Lung (tissue), 12 donors: ENCODE data around the gene TARBP2. TPM values are rescaled to one million over a fixed set of nuclear protein-coding genes. Genes with fewer than 3 reads are reported as not detected.

Experiments used
- ATAC-seq: fragments of 200-7000 bp; cut with Tn5 transposase; one replicate; pipeline ENCODE4 v1.9.1; 2020; ENCODE audit warnings: moderate number of reproducible peaks; ENCODE audit not compliant: insufficient read depth, low FRiP score
- DNase-seq, 3 donors: peaks; one replicate each; pipeline ENCODE4 v3.0.0-alpha.2; 2013 to 2017
- H3K27ac ChIP-seq, 2 donors: one replicate each; pipeline ENCODE4 v1.5.1; 2013; ENCODE audit warnings: mild to moderate bottlenecking in 2 of 2, moderate library complexity in 2 of 2, control low read depth in 1 of 2, inconsistent platforms in 1 of 2, low read depth in 1 of 2, low read length in 1 of 2
- H3K27me3 ChIP-seq, 3 donors: one replicate each; pipeline ENCODE4 v1.5.1; 2013; ENCODE audit warnings: low read length in 2 of 3; ENCODE audit not compliant: control insufficient read depth in 3 of 3, insufficient read depth in 3 of 3
- H3K36me3 ChIP-seq, 4 donors: one replicate each; pipeline ENCODE4 v1.5.1; 2013; ENCODE audit warnings: low read length in 4 of 4, mild to moderate bottlenecking in 1 of 4, moderate library complexity in 1 of 4; ENCODE audit not compliant: control insufficient read depth in 4 of 4, insufficient read depth in 4 of 4
- H3K4me1 ChIP-seq, 5 donors: one replicate each; pipeline ENCODE4 v1.5.1; 2013; ENCODE audit warnings: low read length in 5 of 5, mild to moderate bottlenecking in 2 of 5, moderate library complexity in 1 of 5; ENCODE audit not compliant: control insufficient read depth in 5 of 5, insufficient read depth in 5 of 5
- H3K4me3 ChIP-seq: one replicate; pipeline ENCODE4 v1.5.1; 2013; ENCODE audit warnings: mild to moderate bottlenecking, control low read depth, moderate library complexity
- H3K9ac ChIP-seq, 2 donors: one replicate each; pipeline ENCODE4 v1.5.1; 2013; ENCODE audit warnings: low read length in 2 of 2, control low read depth in 1 of 2; ENCODE audit not compliant: insufficient read depth in 1 of 2
- H3K9me3 ChIP-seq, 4 donors: one replicate each; pipeline ENCODE4 v1.5.1; 2013; ENCODE audit warnings: low read length in 3 of 4, mild to moderate bottlenecking in 1 of 4, moderate library complexity in 1 of 4; ENCODE audit not compliant: control insufficient read depth in 4 of 4, insufficient read depth in 3 of 4
- CTCF ChIP-seq: IDR thresholded peaks from 2 replicates; pipeline ENCODE4 v1.5.1; 2012; ENCODE audit warnings: mild to moderate bottlenecking; ENCODE audit errors: control extremely low read depth, extremely low read depth
- WGBS, 2 donors: extraction: QIAGEN DNeasy Blood & Tissue Kit; methylation state at CpG; one replicate each; pipeline ENCODE4 v1.1.7; 2013; 5-methylcytosine and 5-hydroxymethylcytosine counted together
- polyA plus RNA-seq, 2 donors: library from polyadenylated mRNA; stranded (reverse); fragments of 200-250 nt; gene quantifications; one replicate each; pipeline ENCODE4 v1.2.1, GENCODE V29; 2013
- total RNA-seq, 2 donors: library from RNA; depleted of rRNA in 1 of 2; stranded (reverse); fragments of >200 nt in 1 of 2; gene quantifications; one replicate each; pipeline ENCODE4 v1.2.1, GENCODE V29; 2014 to 2021
- donor health status: control.
- donor health status: control.
- donor health status: Bipolar disorder and iron deficiency.
- donor health status: healthy.
- donor health status: DM: yes; HTN: yes; CAD: no.

The TARBP2 gene
- total and polyA plus RNA-seq, 4 donors, result 32.2 to 41.3 (median 34.8) TPM

- ATAC-seq (no peak), DNase-seq (peak in 1 of 3 donors; percentile 10)
- Histone ChIP-seq H3K9ac (peak overlapping the region in 1 of 2 donors; percentile 98), H3K9me3 (no peaks in the 10 kb centered on the region), H3K4me3 (no peak overlapping the region), H3K4me1 (peaks cover 0 to 17% (median 12%) of the 10 kb centered on the region in 5 donors), H3K27me3 (no peaks in the 10 kb centered on the region), H3K36me3 (peaks cover 29 to 45% (median 35%) of the 10 kb centered on the region in 4 donors), H3K27ac (no peak overlapping the region)
- WGBS, 2 donors, result 33 to 53% methylated on average over 6 of the region's 6 CpGs
- no peak for TF ChIP-seq CTCF
Observed at GRCh38 chr12:53453953-53454640, 47.0 kb upstream of the TARBP2 start.

DNA sequence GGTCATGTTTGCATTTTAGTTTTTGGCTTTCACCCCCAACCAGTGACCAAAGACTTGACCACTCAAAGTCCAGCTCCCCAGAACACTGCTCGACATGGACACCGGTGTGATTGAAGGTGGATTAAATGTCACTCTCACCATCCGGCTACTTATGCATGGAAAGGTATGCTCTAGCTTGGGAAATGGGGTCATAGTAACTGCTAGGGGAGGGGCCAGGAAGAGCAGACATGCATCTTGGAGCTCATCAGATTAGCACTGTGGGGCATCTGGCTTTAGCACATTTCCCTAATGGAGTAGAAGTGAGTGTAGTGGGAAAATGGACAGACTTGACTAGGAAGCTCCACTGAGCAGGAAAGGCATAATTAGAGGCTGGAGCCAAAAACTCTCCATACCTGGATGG is 46.4 kb upstream of the TARBP2 start:
- Histone ChIP-seq H3K9me3 (no peaks in the 10 kb centered on the region), H3K27ac (no peak overlapping the region), H3K27me3 (no peaks in the 10 kb centered on the region), H3K9ac (peak overlapping the region in 1 of 2 donors; percentile 98), H3K4me1 (peaks cover 0 to 17% (median 12%) of the 10 kb centered on the region in 5 donors), H3K36me3 (peaks cover 31 to 51% (median 40%) of the 10 kb centered on the region in 4 donors), H3K4me3 (no peak overlapping the region)
- WGBS, 2 donors, result 58 to 85% methylated on average over 3 of the region's 3 CpGs
- no peak for TF ChIP-seq CTCF
- DNase-seq, result no peak
- ATAC-seq, result no peak

DNA sequence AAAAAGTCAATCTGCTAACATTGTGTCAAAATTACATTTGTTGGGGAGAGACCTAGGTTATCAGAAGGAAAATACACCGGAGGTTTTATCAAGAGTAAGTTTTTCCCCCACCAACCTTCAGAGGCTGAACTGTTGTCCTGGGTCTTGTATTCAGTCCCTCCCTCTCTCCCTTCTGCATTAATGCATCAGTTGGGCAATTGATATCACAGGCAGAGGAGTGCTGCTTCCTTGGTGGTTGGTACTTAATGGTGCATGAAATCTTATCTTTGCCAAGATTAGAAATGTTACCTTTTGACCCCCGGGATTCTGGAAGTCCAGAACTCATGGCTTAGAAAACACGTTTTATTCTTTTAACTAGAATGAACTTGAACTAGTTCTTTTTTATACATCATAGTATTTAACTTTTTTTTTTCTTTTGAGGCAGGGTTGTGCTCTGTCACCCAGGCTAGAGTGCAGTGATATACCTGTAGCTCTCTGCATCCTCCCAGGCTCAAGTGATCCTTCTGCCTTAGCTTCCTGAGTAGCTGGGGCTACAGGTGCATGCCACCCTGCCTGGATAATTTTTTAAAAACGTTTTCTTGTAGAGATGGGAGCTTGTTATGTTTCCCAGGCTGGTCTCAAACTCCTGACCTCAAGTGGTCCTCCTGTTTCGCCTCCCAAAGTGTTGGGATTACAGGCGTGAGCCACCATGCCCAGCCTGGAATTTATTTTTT is 44.3 kb upstream of the TARBP2 start:
- Histone ChIP-seq H3K27me3 (no peaks in the 10 kb centered on the region), H3K9ac (no peak overlapping the region), H3K4me3 (no peak overlapping the region), H3K9me3 (no peaks in the 10 kb centered on the region), H3K4me1 (peaks cover 0 to 15% (median 15%) of the 10 kb centered on the region in 5 donors), H3K36me3 (peaks cover 45 to 70% (median 57%) of the 10 kb centered on the region in 4 donors), H3K27ac (no peak overlapping the region)
- DNase-seq (no peak), ATAC-seq (no peak)
- TF ChIP-seq CTCF, result no peak
- WGBS, 2 donors, result 77 to 84% methylated on average over 6 of the region's 6 CpGs
